Dermis microvascular lymphatic vessel endothelial cell (primary cell): ENCODE measurements around the gene BRPF3. TPM values are rescaled to one million over a fixed set of nuclear protein-coding genes. Genes with fewer than 3 reads are reported as not detected.
A peak's percentile ranks its signal among the peaks of the same experiment; 100 is the strongest.
"Not testable (repeated sequence)": the region's sequence is repeated elsewhere in the genome, so short reads cannot be mapped to it uniquely, and the experiment has no call there.

Experiments used
- DNase-seq, 2 donors: peaks; one replicate each; pipeline versions ENCODE4 v3.0.0 to v3.0.0-alpha.2; 2010; ENCODE audit warnings: low read depth in 2 of 2
- total RNA-seq: library from RNA; depleted of rRNA; stranded (reverse); fragments of >200 nt; gene quantifications from 2 replicates; pipeline ENCODE4 v1.2.1, GENCODE V29; 2014

The BRPF3 gene
- total RNA-seq, 1 donor from 2014 or later = 5.1 TPM

DNA sequence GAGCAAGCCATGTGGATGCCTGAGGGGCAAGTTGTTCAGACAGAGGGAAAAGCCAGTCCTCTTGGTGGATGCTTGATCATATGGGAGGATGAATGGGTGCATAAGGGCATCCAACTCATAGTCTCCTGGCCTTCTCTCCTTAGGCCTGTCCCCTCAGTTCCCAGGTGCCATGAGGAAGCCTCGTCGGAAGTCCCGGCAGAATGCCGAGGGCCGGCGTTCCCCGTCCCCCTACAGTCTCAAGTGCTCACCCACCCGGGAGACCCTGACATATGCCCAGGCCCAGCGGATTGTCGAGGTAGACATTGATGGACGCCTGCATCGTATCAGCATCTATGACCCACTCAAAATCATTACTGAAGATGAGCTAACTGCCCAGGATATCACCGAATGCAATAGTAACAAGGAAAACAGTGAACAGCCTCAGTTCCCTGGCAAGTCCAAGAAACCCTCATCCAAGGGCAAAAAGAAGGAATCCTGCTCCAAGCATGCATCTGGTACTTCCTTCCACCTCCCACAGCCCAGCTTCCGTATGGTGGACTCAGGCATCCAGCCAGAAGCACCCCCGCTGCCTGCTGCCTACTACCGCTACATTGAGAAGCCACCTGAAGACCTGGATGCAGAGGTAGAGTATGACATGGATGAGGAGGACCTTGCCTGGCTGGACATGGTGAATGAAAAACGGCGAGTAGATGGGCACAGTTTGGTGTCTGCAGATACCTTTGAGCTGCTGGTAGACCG, 3.8 kb downstream of the BRPF3 start:
- no peak for DNase-seq

GRCh38 chr6:36200998-36201596, 4.6 kb downstream of the BRPF3 start:
- DNase-seq = no peak

DNA sequence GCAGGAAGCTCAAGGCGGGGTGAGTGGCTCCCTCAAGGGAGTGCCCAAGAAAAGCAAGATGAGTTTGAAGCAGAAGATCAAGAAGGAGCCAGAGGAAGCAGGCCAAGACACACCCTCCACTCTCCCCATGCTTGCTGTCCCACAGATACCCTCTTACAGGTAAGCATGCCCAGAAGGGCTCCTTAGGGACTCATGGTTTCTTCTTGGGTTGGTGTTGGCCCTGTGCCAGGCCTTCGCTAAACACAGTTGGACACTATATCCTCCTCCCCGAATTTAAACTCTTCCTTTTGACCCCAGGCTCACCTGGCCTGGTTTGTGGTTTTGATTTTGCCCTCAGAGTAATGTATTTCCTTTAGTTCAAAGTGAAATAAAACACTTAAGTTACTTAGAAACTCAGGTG, 5.1 kb downstream of the BRPF3 start:
- DNase-seq = no peak

DNA sequence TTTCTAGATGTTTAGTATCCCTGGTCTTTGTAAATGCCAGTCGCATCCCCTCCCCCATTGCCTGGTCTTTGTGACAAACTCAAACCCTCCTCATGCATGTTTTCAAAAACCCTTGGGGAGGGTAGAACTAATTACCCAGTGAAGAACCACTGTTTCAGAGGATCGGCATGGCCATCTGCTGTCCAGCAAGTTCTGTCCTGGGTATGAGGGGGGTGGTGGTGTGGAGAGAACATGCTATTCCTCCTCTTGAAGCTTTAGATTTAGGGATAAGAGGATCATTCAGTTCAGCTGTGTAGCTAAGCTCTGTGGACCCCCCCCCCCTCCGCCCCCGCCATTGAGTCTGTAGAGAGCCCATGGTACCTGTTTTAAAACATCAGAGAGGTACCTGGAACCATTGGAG, 5.6 kb downstream of the BRPF3 start:
- DNase-seq = no peak

DNA sequence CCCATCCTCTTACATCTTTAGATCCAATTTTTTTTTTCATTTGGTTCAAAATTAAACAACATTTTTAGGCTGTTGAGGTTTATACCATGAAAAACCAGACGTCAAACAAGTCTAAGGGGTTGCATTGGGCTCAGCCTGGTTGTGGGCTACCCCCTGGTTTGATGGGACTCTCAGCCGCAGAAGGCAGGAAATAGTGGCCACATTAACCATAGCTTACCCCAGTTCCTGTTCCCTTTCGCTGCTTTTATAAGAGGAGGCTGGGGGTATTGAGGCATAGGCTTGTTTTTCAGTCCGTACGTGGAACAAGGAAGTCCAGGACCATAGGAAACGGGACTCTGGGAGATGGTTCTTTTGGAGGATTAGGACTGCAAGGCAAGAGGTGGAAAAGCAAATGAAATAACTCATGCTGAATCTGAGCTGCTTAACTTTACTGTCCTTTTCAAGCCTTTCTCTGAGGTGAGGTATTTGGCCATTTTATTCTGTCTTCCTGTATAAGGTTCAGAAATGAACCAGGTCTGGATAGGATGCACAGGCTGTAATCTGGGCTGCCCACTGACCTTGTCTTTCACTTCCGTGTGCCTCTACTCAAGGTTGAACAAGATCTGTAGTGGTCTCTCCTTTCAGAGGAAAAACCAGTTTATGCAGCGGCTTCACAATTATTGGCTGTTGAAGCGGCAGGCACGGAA, 7.7 kb downstream of the BRPF3 start:
- no peak for DNase-seq

GRCh38 chr6:36207155-36207554, 10.6 kb downstream of the BRPF3 start:
- DNase-seq = no peak

DNA sequence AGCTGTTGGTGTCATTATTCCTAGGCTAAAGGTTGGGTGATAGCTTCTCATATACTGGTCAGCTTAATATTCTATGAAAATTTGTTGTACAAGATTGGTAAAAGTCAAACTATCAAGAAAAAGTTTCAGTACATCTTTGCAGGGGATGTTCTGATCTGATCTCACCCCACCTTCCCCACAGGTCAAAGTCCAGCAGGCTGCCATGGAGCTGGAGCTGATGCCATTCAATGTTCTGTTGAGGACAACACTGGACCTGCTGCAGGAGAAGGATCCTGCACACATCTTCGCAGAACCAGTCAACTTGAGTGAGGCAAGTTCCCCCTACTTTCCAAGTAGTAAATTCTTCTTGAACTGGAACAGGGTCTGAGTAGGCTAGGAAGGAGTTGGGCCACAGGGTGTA, 13.1 kb downstream of the BRPF3 start:
- DNase-seq = no peak

DNA sequence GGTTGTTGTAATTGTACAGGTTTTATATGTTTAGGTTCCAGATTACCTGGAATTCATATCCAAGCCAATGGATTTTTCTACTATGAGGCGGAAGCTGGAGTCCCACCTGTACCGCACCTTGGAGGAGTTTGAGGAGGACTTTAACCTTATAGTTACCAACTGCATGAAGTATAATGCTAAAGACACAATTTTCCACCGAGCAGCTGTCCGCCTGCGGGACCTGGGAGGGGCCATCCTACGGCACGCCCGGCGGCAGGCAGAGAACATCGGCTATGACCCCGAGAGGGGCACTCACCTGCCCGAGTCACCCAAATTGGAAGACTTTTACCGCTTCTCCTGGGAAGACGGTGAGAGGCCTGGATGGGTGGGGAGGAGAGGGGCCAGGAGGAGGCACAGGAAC, 13.6 kb downstream of the BRPF3 start:
- no peak for DNase-seq

DNA sequence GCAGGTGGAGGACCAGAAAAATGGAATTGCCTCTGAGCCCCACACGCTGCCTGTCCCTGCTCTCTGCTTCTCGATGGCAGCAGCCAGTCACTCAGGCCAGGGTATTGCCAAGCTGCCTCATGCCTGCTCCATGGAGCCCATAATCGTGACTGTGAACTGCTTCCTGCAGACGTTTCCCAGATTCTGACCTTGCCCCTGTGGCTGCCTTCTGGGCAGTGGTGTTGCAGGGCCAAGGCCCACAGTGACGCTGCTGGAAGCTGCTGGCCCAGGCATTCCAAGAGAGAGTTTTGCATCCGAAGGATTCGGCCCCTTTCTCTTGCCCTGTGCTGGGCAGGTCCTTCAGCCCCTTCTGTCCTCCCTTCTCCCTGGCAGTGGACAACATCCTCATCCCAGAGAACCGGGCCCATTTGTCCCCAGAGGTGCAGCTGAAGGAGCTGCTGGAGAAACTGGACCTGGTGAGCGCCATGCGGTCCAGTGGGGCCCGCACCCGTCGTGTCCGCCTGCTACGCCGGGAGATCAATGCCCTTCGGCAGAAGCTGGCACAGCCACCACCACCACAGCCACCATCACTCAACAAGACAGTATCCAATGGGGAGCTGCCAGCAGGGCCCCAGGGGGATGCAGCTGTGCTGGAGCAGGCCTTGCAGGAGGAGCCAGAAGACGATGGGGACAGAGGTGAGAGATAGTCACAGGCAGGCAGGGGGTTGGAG, 14.5 kb downstream of the BRPF3 start:
- DNase-seq = no peak

DNA sequence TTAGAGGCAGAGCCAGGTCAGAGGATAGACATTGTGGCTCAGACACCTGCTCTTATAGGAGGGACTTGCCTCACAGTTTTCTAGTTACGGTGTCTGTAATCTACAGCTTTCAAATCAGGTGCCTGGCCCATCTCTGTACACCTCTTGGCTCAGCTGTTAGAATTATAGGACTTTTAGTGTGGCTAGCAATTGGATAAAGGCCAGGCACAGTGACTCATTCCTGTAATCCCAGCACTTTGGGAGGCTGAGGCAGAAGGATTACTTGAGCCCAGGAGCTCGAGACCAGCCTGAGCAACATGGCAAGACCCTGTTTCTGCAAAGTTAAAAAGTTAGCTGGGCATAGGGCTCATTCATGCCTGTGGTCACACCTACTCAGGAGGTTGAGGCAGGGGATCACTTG, 20.0 kb downstream of the BRPF3 start:
- DNase-seq = peak in 1 of 2 donors; percentile 12

GRCh38 chr6:36217188-36217587, 20.6 kb downstream of the BRPF3 start:
- DNase-seq = no peak

DNA sequence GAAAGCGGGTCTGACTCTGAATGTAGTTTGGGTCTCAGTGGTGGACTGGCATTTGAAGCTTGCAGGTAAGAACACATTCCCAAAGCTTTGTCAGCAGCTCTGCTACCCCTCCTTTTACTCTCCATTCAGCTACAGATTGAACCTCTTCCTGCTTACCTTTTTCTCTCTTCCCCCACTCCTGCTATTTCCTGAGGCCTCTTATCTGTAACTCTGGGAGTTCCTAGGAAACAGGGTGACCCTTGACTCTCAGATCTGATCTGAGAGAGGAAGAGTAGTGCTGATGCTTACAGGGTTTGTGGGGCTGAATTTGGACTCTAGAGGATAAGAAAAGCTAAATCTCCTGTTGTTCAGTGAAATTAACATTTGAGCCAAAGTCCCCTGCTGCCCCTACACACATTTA, 21.4 kb downstream of the BRPF3 start:
- no peak for DNase-seq

- DNase-seq = not testable (repeated sequence)
Measured at GRCh38 chr6:36218516-36218915, 22.0 kb downstream of the BRPF3 start.

DNA sequence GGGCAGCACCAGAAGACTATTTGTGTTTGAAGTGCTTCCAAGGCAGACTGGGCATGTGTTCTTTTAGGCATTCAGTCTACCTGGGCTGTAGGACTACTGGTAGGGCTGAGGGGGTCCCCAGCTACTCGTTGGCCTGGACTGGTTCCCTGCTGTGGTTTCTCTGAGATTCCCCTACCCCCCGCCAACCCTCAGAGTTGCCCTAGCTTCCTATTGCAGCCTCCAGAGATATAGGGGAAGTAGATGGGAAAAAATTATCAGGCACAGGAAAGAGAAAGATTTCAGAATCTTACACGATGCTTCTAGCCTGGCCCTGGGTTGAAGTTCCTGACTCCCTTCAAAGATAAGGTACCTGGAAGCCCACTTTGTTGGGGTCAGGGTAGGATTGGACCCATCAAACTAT, 22.5 kb downstream of the BRPF3 start:
- no peak for DNase-seq

GRCh38 chr6:36220226-36220625, 23.7 kb downstream of the BRPF3 start:
- DNase-seq = no peak

DNA sequence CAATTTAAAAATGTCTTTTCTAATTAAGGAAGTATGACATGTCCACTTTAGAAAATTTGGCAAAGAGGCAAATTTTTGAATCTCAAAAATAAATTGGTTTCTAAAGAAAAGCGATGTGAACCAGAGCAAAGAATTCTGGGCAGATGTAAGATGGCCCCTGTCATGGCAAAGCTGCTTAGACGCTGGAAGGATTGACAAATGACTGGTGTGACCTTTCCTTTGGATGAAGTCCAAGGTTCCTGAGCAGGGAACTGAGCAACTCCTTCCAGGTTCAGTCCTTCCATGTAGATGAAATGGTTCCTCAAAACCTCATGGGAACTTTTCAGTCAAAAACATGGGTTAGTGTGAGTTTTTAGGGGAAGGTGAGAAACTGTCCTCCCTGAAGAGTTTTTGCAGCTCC, 25.1 kb downstream of the BRPF3 start:
- no peak for DNase-seq

DNA sequence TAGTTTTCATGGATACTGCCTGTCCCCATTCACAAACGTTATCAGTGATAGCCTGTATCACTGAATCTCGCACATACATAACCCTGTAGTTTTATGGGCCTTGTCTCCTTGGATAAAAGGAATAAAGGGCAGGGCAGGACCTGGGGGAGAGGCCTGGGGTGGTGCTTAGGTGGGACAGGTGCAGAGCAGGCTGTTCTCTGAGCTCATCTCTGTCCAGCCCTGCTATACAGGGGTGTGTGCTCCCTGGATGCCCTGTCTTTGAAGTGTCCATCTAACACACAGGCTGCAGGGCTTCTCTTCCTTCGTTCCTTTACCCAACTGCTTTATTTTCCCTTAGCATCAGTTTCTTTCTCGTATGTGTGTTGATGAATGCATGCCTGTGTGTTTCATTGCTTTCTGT, 26.4 kb downstream of the BRPF3 start:
- DNase-seq = no peak

DNA sequence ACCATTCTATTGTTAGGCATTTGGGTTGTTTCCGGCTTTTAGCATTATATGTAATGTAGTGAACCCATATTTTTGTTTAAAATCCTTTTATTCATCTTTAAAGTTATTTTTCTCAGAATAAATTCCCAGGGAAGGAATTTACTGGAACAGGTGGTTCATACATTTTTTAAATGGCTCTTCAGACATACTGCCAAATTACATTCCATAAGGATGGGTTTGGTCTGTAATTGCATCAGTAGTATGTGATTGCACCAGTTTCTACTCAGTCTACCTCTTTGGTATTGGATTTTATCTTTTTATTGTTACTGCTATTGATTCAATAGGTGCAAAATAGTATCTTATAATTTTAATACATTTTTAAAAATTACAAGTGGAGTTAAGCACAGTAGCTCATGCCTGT, 27.2 kb downstream of the BRPF3 start:
- DNase-seq = no peak

DNA sequence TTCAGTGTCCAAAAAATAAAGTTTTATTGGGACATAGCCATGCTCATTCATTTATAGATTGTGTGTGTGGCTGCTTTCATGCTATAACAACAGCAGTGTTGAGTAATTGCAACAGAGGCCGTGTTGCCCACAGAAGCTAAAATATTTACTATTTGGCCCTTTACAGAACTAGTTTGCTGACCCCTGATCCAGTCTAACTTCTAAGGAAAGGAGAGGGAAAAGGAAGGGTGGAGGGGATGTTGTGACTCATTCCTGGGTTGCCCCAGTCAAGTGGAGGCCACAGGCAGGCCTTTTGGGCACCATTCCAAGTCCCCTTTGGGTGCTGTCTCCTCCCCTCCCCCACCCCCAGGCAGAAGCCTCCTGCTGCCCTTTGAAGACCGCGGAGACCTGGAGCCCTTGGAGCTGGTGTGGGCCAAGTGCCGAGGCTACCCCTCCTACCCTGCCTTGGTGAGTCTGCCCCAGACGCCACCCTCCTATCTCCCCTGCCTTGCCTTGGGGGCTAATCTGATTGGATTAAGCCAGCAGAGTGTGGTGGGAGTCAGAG, 28.4 kb downstream of the BRPF3 start:
- peak in 1 of 2 donors; percentile 32 for DNase-seq

DNA sequence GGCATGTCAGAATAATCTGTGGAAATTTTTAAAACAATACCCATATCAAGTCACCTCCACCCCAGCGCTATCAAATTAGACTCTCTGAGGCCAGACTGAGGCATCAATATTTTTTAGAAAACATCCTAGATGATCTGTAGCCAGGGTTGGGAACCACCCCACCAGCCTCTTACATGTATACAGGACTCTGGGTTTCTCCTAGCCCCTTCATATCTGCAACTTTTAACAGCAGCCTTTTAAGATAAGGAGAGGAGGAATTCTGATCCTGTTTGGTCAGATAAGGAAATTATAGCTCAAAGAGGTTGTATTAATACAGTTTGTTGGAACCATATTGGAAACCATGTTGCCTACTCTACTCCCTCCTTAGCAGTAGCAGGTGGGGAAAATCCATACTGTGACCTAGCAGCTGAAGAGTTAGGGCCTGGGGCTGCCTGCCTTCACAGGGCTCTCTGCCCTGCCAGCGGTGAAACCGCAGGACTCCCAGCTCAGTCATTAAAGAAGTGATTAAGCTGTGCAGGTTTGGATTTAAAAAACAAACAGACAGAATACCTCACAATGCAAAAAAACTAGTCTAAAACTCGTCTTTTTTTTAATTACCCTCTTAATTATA, 30.0 kb downstream of the BRPF3 start:
- no peak for DNase-seq

- no peak for DNase-seq
Measured at GRCh38 chr6:36227379-36228228, 31.1 kb downstream of the BRPF3 start.
